GM10847 (cell line): ENCODE results near the gene DBP.

Source experiments
- POLR2A ChIP-seq: IDR thresholded peaks from 2 replicates; pipeline ENCODE4 v1.6.1; 2011; ENCODE audit not compliant: insufficient read length; ENCODE audit errors: extremely low read depth

The DBP gene

DNA sequence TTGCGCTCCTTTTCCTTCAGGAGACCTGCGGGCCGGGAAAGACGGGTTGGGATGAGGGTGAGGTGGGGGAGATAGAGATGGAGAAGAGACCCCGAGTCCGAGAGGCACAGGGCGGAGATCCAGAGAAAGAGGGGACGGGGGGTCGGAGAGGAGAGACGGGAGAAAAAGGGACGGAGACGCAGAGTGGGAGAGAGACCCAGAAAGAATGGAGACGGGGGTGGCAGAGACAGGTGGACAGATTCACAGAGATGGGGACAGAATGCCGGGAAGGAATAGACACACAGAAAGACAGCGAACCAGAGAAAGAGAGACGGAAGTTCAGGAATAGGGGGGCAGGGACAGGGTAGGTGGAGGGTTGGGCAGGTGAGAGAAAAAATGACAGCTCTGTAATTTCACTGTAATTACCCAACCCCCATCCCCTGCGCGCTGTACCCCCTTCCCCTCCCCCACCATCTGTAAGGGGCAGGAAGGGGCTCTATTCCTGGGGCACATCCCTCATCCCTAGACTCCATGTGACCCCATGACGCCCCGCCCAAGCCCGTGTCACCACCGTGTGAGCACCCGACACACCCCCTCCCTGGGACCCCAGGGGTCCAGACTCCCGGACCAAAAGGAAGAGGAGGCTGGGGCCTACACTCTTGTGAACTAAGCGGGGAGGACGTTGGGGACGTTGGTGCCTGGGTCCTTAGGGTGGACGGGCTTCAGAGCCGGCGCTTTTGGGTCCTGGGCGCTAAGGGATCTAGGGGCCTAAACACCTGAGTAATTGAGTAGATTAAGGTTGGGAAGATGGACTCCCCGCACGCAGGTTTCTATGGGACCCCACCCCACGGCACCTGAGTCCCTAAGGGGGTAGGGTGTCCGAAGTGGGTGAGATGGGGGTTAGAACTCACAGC is 967 bp downstream of the DBP start:
- TF ChIP-seq POLR2A: no peak

- TF ChIP-seq POLR2A: no peak
Measured at GRCh38 chr19:48635263-48635965, 1.8 kb downstream of the DBP start.

DNA sequence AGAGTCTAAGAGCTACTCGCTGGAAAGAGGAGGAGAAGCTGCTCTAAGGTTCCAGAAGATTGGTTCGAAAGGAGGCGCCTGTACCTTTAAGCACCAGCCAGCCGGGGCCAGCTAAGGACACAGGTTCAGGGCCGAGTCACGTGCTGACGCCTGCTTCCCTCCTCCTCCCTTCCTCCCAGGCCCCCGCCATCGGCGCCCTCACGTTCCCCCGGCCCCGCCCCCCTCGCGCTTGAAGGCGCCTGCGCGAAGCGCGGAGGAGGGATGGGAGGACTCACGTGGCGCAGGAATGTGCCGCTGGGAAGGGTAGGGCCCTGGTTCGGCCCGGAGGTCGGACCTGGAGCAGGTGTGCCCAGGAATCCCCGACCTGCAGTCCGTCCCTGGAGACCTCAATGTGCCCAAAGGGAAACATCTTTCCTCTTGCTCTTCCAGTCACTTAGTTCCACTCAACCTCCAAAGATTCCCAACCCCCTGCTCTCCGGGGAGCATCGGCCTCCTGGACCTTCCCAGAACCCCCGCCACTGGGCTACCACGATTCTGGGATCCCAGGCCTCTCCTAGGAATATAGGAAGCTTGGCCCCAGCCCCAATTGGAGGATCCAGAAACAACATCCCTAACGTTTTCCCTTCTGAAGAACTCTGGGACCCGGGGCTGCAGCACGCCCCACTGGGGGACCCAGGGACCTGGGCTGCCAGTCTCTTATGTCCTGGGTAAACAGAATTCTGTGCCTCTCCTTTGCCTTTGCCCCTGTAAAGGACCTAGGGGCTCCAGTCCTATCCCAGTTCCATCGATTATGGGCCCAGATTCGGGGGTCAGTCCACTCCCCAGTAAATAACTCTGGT is 2.5 kb downstream of the DBP start:
- TF ChIP-seq POLR2A: peak; percentile 37

DNA sequence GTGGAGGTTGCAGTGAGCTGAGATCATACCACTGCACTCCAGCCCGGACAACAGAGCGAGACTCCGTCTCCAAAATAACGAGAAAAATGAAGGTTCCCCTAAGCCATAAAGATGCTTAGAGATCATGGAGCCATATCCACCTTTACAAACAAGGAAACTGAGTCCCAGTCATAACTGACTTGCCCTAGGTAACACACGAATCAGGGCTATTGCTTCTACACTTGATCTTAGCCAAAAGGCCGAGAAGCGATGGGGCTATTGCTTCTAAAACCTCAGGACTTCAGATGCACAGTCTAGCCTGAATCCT is 3.2 kb downstream of the DBP start:
- no peak for TF ChIP-seq POLR2A

GRCh38 chr19:48633148-48634035 is 3.8 kb downstream of the DBP start:
- TF ChIP-seq POLR2A: no peak

- TF ChIP-seq POLR2A: no peak
Measured at GRCh38 chr19:48632692-48633147, 4.5 kb downstream of the DBP start.

- TF ChIP-seq POLR2A: no peak
Measured at GRCh38 chr19:48631225-48631624, 6.0 kb downstream of the DBP start.

GRCh38 chr19:48630296-48631063 is 6.7 kb downstream of the DBP start:
- no peak for TF ChIP-seq POLR2A

GRCh38 chr19:48629599-48630295 is 7.4 kb downstream of the DBP start:
- no peak for TF ChIP-seq POLR2A

DNA sequence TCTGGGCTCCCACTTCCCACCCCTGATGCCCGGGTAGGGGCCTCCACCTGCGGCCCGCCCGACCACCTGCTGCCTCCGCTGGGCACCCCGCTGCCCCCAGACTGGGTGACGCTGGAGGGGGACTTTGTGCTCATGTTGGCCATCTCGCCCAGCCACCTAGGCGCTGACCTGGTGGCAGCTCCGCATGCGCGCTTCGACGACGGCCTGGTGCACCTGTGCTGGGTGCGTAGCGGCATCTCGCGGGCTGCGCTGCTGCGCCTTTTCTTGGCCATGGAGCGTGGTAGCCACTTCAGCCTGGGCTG is 7.9 kb downstream of the DBP start:
- TF ChIP-seq POLR2A: no peak

GRCh38 chr19:48628486-48629296 is 8.5 kb downstream of the DBP start:
- TF ChIP-seq POLR2A: no peak

- no peak for TF ChIP-seq POLR2A
Measured at GRCh38 chr19:48627865-48628314, 9.3 kb downstream of the DBP start.

DNA sequence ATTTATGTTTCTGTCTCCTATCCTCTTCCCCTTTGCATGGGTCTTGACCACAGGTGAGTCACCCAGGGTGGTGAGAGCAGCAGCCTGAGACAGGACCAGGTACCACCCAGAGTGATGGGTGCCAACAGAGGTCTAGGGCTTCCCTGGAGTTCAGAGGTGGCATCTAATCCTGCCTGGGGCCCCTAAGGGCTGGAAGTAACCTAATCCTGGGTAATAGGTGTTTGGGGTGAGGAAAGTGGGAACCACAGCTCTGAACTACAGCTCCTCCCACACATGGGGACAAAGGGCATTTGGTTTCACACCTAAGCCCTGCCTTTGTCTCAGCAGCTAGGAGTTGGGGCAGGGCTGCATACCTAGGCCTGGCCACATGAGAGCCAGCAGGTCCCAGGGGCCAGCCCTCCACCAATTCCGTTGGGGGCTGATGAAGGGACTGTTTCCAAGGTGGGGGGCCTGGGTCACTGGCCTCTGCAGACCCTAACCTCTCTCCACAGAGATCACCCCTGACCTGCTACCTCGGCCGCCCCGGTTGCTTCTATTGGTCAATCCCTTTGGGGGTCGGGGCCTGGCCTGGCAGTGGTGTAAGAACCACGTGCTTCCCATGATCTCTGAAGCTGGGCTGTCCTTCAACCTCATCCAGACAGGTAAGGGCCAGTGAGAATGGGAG is 9.8 kb downstream of the DBP start:
- no peak for TF ChIP-seq POLR2A
